HEK293T (cell line): ENCODE measurements around the gene CAMK2A.

Source experiments
- BHLHE40 ChIP-seq: fragments of 450-650 bp; IDR thresholded peaks from 2 replicates; pipeline ENCODE4 v1.6.1; 2016; ENCODE audit warnings: mild to moderate bottlenecking, moderate library complexity, borderline replicate concordance
- CTBP1 ChIP-seq: fragments of 450-650 bp; IDR thresholded peaks from 2 replicates; pipeline ENCODE4 v1.6.1; 2016; ENCODE audit warnings: borderline replicate concordance
- FOXM1 ChIP-seq: fragments of 450-650 bp; IDR thresholded peaks from 2 replicates; pipeline ENCODE4 v1.6.1; 2017; ENCODE audit warnings: mild to moderate bottlenecking, borderline replicate concordance
- HDGF ChIP-seq: fragments of 450-650 bp; IDR thresholded peaks from 2 replicates; pipeline ENCODE4 v1.6.1; 2017; ENCODE audit warnings: antibody characterized with exemption, borderline replicate concordance
- LEF1 ChIP-seq: fragments of 450-650 bp; IDR thresholded peaks from 2 replicates; pipeline ENCODE4 v1.6.1; 2017; ENCODE audit warnings: mild to moderate bottlenecking, borderline replicate concordance
- NFRKB ChIP-seq: fragments of 450-650 bp; IDR thresholded peaks from 2 replicates; pipeline ENCODE4 v1.6.1; 2016; ENCODE audit warnings: mild to moderate bottlenecking, moderate library complexity
- SP1 ChIP-seq: fragments of 450-650 bp; IDR thresholded peaks from 2 replicates; pipeline ENCODE4 v1.6.1; 2017
- SUZ12 ChIP-seq: fragments of 450-650 bp; IDR thresholded peaks from 2 replicates; pipeline ENCODE4 v1.6.1; 2016; ENCODE audit warnings: mild to moderate bottlenecking

DNA sequence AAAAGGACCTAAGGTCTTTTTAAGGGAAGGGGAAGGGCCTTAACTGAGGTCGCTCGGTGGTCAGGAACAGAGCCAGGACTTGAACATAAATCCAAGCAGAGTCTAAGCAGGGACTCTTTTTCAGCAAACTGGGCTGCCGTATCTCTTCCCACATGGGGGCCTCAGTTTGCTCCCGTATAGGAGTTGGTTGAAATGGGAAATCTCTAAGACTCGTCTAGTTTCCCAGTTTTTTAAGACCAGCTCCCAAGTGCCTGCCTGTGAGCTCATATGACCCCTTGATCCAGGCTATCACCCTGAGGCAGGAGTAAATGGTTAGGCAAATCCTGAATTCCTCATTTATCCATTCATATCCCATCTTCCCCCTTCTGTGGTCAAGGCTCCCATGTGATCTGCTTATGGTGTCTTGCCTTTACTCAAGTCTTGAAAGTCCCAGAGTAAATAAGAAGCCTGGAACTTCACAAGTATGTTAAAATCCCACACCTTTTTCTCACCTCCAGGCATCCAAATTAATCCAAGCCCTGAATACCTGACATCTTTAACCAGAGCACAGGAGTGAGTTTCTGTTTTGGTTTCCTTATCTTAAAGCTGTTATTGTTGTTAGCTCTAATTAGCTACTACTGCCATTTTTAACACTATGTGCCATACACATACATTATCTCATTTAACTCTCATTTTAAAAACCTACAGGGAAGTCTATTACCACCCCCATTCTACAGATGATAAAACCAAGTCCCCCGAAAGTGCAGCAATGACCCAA, 10.2 kb upstream of the CAMK2A start:
- TF ChIP-seq SP1 (no peak), HDGF (no peak), NFRKB (no peak), SUZ12 (no peak), FOXM1 (no peak), CTBP1 (no peak), BHLHE40 (no peak), LEF1 (no peak)
